Measurements from ENCODE around the gene PHACTR3. TPM values are rescaled to one million over a fixed set of nuclear protein-coding genes. Genes with fewer than 3 reads are reported as not detected.

The PHACTR3 gene
- total and polyA plus RNA-seq, 2 donors, result 0.62 to 2.7 TPM

DNA sequence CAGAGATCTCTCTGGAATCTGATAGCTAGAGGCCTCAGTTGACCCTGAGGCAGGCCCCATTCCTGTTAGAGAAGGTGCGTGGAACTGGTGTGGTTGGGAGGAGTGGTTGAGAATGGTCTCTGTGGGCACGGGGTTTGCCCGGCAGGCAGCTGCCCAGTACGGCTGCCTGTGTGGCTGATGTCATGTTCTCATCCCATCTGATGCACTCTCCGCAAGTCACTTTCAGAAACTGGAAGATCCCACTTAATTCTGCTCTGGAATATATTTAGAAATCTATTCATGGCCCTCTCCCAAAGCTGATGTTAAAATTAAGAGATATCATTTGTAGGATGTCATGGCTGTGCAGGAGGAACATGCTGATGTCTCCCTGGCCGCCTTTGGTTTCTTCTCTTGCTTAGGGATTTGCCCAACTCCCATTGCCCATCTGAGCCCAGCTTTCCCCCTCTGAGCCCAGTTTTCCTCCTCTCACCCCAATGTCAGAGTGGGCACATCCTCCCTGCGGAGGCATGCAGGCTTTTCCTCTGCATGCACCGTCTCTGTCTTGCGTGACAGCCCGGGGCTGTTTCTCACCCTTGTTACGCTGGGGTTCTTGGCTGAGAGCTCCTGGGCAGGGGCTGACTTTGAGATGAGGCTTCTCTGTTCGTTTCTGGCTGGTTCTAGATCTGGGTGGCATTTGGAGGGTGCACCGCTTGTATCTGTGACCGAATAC, 21.0 kb downstream of the PHACTR3 start:
- Histone ChIP-seq H3K27ac (ENCODE audit: low read depth) (no peak overlapping the region), H3K4me1 (ENCODE audit: insufficient read depth) (no peaks in the 10 kb centered on the region), H3K36me3 (ENCODE audit: insufficient read depth) (no peaks in the 10 kb centered on the region), H3K4me3 (ENCODE audit: low read depth, low read length) (no peak overlapping the region)
- no peak for DNase-seq (ENCODE audit: extremely low spot score)
- WGBS, result 85% methylated on average over 14 of the region's 14 CpGs

DNA sequence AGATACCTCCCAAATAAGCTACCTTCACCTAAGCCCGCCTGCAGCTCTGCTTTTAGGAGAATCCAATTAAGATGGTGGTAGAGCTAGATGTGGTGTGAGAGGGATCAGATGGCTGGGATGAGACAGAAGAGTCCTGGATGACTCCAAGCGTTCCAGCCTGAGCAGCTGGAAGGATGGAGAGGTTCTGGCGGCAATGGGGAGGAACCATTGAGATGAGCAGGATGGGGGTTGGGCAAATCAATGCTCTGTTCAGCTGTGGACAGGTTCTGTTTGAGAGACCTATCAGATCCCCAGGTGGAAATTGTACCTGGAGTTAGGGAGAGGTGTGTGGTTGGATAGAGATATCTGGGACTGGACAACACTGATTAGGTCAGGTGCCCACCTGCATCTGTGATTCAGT, 23.0 kb downstream of the PHACTR3 start:
- WGBS, result 75% methylated on average over 3 of the region's 3 CpGs
- H3K4me1 ChIP-seq (ENCODE audit: insufficient read depth), result no peaks in the 10 kb centered on the region
- H3K27ac ChIP-seq (ENCODE audit: low read depth), result no peak overlapping the region
- no peaks in the 10 kb centered on the region for H3K36me3 ChIP-seq (ENCODE audit: insufficient read depth)
- DNase-seq (ENCODE audit: extremely low spot score), result no peak
- H3K4me3 ChIP-seq (ENCODE audit: low read depth, low read length), result no peak overlapping the region

DNA sequence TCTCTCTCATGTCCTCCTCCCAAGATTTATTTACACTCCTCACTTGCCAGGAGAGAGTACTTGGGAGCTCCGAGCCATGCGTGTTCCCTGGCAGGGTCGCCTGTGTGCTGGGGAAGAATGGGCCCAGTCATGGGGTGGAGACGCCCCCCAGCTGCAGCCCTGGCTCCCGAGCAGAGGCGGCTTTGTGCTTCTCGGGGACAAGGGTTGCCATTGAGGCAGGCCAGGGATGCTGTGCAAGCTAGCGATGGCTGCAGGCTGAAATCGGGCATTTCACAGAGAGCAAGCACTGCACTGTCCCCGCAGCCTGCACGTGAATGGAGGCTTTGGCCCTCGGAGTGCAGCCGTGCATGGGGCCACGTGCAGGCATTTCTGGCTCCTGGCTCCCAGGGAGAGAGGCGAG, 23.8 kb downstream of the PHACTR3 start:
- DNase-seq (ENCODE audit: extremely low spot score), result no peak
- WGBS, result 73% methylated on average over 15 of the region's 15 CpGs
- Histone ChIP-seq H3K36me3 (ENCODE audit: insufficient read depth) (no peaks in the 10 kb centered on the region), H3K4me1 (ENCODE audit: insufficient read depth) (no peaks in the 10 kb centered on the region), H3K4me3 (ENCODE audit: low read depth, low read length) (no peak overlapping the region), H3K27ac (ENCODE audit: low read depth) (no peak overlapping the region)

DNA sequence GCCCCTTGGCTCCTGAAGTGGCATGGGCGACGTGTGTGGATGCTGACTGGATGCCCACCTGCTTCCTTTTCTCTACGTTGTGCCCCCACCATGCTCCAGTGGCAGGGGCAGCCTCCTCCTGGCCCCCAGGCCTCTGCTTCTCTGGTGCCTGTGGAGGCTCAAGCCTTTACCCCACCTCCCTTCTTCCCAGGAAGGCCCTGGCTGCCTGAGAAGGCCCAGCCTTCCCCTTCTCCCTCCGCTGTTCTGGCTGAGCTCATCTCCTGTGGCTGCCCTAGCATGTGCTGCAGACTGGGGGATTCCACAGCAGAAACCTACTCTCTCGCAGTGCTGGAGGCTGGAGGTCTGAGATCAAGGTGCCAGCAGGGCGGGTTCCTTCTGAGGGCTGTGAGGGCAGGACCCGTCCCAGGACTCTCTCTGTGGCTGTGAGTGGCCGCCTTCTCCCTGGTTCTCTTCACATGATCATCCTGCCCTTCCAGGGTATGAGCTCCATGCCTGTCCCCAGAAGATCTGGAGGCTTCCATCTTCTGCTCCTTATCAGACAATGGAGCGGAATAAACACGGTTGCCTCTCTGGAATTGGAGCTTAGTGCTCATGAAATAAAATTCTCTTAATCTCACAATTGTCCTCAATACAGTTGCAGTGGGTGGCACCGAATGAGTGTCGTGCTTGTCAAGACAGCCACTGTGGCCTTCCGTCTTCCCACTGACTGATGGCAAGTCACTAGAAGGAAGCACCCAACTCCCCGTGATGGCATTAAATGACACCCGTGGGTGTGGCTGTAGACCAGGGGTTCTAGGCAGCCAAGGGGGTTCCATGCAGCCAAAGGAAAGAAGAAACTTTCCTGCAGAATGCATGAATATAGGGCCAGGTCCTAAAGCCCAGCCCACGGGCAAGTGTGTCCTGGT, 25.1 kb downstream of the PHACTR3 start:
- H3K4me1 ChIP-seq (ENCODE audit: insufficient read depth), result no peaks in the 10 kb centered on the region
- no peak overlapping the region for H3K4me3 ChIP-seq (ENCODE audit: low read depth, low read length)
- no peak overlapping the region for H3K27ac ChIP-seq (ENCODE audit: low read depth)
- H3K36me3 ChIP-seq (ENCODE audit: insufficient read depth), result no peaks in the 10 kb centered on the region
- 87% methylated on average over 15 of the region's 16 CpGs for WGBS
- no peak for DNase-seq (ENCODE audit: extremely low spot score)

DNA sequence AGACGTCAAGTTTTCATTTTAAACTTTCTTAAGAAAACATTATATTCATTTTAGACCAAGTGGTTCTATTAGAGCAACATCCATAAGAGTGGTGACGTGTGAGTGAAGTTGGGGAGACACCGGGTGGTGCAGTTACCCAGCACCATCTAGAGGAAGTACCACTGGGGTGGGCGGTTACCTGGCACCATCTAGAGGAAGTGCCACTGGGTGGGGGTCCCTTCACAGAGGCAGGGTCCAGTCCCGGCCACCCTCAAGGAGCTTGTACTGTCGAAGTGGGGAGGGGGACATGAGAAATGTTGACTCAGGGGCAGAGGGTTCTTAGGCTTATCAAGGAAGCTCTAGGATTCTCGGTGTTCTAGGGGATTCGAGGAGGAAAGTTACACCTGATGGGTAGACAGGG, 26.2 kb downstream of the PHACTR3 start:
- Histone ChIP-seq H3K36me3 (ENCODE audit: insufficient read depth) (no peaks in the 10 kb centered on the region), H3K4me1 (ENCODE audit: insufficient read depth) (no peaks in the 10 kb centered on the region), H3K27ac (ENCODE audit: low read depth) (no peak overlapping the region), H3K4me3 (ENCODE audit: low read depth, low read length) (no peak overlapping the region)
- DNase-seq (ENCODE audit: extremely low spot score), result no peak
- 62% methylated on average over 8 of the region's 8 CpGs for WGBS

DNA sequence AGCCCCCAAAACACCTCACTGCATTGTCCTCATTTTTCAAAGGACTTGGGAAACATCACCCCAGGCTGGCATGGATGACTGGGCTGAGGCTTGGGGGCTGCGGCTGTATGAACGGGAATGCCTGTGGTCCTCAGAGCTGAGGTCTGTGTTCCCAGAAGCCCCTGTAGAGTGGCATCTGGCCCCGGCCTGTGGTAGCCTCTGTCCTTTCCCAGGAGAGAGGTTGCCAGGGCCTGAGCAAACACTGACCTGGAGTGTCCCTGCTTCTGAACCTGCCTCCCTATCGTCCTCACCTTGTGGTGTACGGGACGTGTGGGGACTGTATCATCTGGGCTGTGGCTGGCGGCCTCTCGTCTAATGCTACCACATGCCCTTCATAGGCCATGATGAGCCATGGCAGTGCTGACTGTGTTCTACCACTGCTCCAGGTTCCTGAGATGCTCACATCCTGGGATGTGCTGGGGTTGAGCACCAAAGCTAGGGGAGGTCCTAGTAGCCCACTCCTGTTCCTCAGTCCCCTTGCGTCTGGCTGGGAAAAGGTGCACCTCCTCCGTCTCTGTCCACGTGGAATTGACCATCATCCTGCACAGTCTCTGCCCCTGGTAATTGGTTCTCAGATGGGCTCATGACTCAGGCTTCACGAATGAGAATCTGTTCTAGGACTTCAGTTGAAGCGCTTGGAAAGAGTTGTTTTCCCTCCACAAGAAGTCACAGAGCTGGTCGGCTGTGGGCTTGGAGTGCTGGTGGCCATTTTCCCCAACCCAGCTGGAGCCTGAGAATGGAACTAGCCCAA, 27.6 kb downstream of the PHACTR3 start:
- Histone ChIP-seq H3K27ac (ENCODE audit: low read depth) (no peak overlapping the region), H3K4me1 (ENCODE audit: insufficient read depth) (no peaks in the 10 kb centered on the region), H3K4me3 (ENCODE audit: low read depth, low read length) (no peak overlapping the region), H3K36me3 (ENCODE audit: insufficient read depth) (no peaks in the 10 kb centered on the region)
- 89% methylated on average over 14 of the region's 14 CpGs for WGBS
- DNase-seq (ENCODE audit: extremely low spot score), result no peak

DNA sequence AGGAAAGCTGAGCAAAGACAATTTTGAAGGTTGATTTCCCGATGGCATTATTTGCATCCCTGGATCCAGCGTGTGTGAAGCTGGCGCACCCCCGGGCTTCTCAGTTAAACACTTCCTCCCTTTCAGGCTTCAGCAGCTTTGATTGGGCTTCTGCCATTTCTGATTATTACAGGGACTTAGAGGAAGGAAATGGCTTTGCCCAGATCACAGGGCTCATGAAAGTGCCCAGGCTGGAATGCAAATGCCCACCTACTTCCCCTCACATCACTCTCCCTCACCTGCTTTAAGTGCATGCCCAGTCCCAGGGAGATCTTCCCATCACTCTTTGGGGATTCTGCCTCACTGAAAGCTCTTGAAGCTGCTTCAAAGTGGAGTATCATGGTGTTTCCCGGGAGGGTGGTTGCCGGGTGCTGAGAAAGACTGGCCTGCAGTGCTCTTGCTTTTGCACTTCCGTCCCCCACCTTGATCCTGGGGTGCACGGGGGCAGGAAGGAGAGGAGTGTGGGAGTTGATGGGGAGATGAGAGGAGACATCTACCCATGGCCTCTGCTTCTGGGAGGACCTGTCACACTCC, 28.3 kb downstream of the PHACTR3 start:
- Histone ChIP-seq H3K4me3 (ENCODE audit: low read depth, low read length) (no peak overlapping the region), H3K4me1 (ENCODE audit: insufficient read depth) (no peaks in the 10 kb centered on the region), H3K36me3 (ENCODE audit: insufficient read depth) (no peaks in the 10 kb centered on the region), H3K27ac (ENCODE audit: low read depth) (no peak overlapping the region)
- 87% methylated on average over 8 of the region's 8 CpGs for WGBS
- no peak for DNase-seq (ENCODE audit: extremely low spot score)

DNA sequence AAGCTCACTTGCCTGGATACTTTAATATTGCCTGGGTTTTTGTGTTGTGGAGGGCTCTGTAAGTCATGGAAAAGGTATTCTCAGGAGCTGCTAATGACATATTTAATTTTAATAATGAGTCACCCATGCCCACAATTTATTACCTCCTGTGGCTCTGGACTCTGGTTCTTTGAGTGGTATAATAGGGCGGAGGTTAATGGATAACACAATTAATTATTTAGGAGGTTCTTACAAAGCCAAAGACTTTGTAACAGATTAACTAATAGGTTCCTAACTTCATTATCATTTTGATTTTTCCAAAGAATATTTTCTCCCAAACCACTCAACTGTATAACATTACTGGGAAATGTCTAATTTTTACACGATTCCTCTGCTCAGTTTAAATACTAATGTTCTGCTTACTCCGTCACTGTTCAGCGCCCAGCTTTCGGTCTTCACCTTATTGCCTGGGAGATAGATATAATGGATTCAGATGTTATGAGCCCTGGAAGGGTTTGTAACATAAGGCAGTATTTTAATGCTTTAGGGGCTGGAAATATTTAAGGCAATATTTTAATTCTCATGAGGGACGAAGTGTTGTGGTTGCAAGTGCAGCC, 29.4 kb downstream of the PHACTR3 start:
- no peak for DNase-seq (ENCODE audit: extremely low spot score)
- no peaks in the 10 kb centered on the region for H3K4me1 ChIP-seq (ENCODE audit: insufficient read depth)
- no peak overlapping the region for H3K4me3 ChIP-seq (ENCODE audit: low read depth, low read length)
- 91% methylated on average over 6 of the region's 6 CpGs for WGBS
- no peak overlapping the region for H3K27ac ChIP-seq (ENCODE audit: low read depth)
- H3K36me3 ChIP-seq (ENCODE audit: insufficient read depth), result no peaks in the 10 kb centered on the region

DNA sequence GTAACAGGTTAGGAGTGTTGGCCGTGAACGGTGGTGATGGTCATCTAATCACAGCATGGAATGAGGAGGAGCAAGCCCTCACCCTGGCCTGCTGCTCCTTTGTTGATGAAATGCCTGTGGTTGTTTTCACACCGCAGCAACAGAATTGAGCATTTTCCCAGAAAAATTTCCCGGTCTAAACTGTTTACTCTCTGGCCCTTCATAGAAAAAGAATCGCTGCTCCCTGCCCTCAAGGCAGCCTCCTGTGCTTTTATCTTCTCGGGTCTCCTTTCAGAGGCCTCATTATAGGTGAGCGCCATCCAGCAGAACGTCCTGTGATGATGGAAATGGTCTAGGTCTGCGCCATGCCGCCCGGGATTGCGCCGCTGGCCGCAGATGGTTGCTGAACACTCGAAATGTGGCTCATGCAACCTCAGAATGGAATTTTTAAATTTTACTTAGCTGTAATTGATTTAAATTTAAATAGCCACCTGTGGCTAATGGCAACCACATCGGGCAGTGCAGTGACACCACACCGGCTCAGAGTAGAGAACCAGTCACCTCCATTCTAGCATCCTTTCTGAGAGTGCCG, 30.2 kb downstream of the PHACTR3 start:
- no peak for DNase-seq (ENCODE audit: extremely low spot score)
- Histone ChIP-seq H3K4me3 (ENCODE audit: low read depth, low read length) (no peak overlapping the region), H3K36me3 (ENCODE audit: insufficient read depth) (no peaks in the 10 kb centered on the region), H3K4me1 (ENCODE audit: insufficient read depth) (no peaks in the 10 kb centered on the region), H3K27ac (ENCODE audit: low read depth) (no peak overlapping the region)
- WGBS, result 77% methylated on average over 18 of the region's 18 CpGs

DNA sequence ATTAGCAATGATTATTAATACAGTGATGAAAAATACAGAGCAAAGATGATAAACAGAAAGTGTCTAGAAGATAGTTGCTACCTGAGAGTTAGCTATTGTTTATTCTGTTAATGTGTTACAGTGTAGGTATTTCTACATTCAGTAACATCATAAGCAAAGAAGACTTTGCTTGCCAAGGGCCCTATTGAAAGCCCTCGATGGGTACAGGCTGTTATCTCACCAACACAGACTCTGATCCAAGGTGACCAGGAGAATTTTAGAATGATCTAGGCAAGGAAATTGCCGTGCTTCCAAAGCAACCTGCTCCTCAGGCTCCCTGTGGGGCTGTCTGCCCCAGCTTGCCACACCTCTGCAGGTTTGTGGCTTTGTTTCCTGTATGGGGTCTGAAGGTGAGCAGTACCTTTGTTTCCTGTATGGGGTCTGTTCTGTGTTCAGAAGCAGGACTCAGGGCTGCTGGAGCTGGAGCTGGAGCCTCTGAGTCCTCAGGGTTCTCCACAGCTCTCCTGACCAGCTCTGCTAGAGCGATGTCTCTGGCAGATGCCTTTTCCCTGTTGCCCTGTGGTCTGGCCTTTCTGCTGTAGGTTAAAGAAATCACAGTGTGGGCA, 32.5 kb downstream of the PHACTR3 start:
- no peak for DNase-seq (ENCODE audit: extremely low spot score)
- 76% methylated on average over 3 of the region's 3 CpGs for WGBS
- Histone ChIP-seq H3K4me1 (ENCODE audit: insufficient read depth) (no peaks in the 10 kb centered on the region), H3K36me3 (ENCODE audit: insufficient read depth) (no peaks in the 10 kb centered on the region), H3K27ac (ENCODE audit: low read depth) (no peak overlapping the region), H3K4me3 (ENCODE audit: low read depth, low read length) (no peak overlapping the region)

DNA sequence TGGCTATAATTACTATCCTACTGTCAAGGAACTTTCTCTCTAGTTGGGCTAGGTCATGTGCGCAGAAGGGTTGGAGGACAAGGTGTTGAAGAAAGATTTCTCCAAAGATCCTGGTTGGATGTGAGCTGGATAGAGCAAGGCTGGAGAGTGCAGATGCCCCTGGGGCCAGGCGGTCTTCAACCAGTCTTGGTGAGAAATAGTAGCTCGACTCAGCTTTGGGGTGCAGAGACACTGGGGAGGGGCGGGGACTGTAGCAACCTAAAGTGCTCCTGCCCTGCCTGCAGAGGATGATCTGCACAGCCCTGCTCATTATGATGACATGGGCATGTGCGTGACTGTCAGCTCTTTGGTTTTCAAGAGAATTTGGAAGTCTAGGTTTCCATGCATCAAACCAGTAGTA, 35.9 kb downstream of the PHACTR3 start:
- Histone ChIP-seq H3K27ac (ENCODE audit: low read depth) (no peak overlapping the region), H3K4me3 (ENCODE audit: low read depth, low read length) (no peak overlapping the region), H3K36me3 (ENCODE audit: insufficient read depth) (no peaks in the 10 kb centered on the region), H3K4me1 (ENCODE audit: insufficient read depth) (no peaks in the 10 kb centered on the region)
- DNase-seq (ENCODE audit: extremely low spot score), result no peak
- 87% methylated on average over 5 of the region's 5 CpGs for WGBS

DNA sequence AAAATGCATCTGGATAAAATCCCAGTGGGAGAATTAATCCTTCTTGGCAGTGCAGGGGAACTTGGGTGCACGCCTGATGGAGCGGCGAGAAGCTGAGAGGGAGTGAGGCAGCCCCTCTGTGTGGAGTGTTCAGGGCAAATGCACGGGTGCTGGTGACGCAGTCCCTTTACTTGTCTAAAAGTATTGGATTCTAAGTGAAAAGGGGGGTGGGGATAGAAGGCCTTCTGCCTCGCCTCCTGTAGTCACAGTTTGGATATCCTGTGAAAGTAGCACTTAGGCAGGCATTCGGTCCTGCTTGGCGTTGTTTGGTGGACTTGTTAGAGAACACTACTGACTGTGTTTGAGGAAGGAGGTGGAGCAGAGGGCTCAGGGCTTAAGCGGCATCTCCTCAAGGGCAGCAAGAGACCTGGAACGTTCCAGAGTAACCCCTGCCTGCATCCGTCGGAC, 39.3 kb downstream of the PHACTR3 start:
- no peak for DNase-seq (ENCODE audit: extremely low spot score)
- no peaks in the 10 kb centered on the region for H3K4me1 ChIP-seq (ENCODE audit: insufficient read depth)
- H3K36me3 ChIP-seq (ENCODE audit: insufficient read depth), result no peaks in the 10 kb centered on the region
- 70% methylated on average over 12 of the region's 12 CpGs for WGBS
- no peak overlapping the region for H3K27ac ChIP-seq (ENCODE audit: low read depth)
- no peak overlapping the region for H3K4me3 ChIP-seq (ENCODE audit: low read depth, low read length)
